ENCODE results near the gene MYPN. TPM values are rescaled to one million over a fixed set of nuclear protein-coding genes. Genes with fewer than 3 reads are reported as not detected.
"Not testable (repeated sequence)": the region's sequence is repeated elsewhere in the genome, so short reads cannot be mapped to it uniquely, and the experiment has no call there.

The MYPN gene
- total RNA-seq, 1 donor from 2014 or later, result 196 TPM

- no peak for DNase-seq (ENCODE audit: low spot score)
- intact Hi-C loops (cut with DNase I), result loop anchor here (2.0 to 5.0 kb wide), 3 partner anchors 45 to 298 kb away; no protein-coding TSS in a partner anchor
These were observed 46.4 kb downstream of the MYPN start for GRCh38 chr10:68155615-68156210.

- intact Hi-C loops (cut with DNase I), result loop anchor here (5.0 kb wide), 1 partner anchor 299 kb away; no protein-coding TSS in a partner anchor
- DNase-seq (ENCODE audit: low spot score), result no peak
These were observed 47.3 kb downstream of the MYPN start for GRCh38 chr10:68156373-68157185.

- intact Hi-C loops (cut with DNase I), result loop anchor here (5.0 kb wide), 1 partner anchor 300 kb away; no protein-coding TSS in a partner anchor
- DNase-seq (ENCODE audit: low spot score), result not testable (repeated sequence)
These were observed 48.2 kb downstream of the MYPN start for GRCh38 chr10:68157522-68157921.

GRCh38 chr10:68158031-68158430 lies 48.7 kb downstream of the MYPN start:
- intact Hi-C loops (cut with DNase I), result loop anchor here (5.0 kb wide), 1 partner anchor 301 kb away; no protein-coding TSS in a partner anchor
- DNase-seq (ENCODE audit: low spot score), result no peak

- intact Hi-C loops (cut with DNase I), result no loop called here
These were observed 54.4 kb downstream of the MYPN start for GRCh38 chr10:68163735-68164134.

GRCh38 chr10:68165643-68166042 lies 56.4 kb downstream of the MYPN start:
- no peak for DNase-seq (ENCODE audit: low spot score)
- intact Hi-C loops (cut with DNase I), result no loop called here

More at GRCh38 chr10:68163735-68164134, 54.4 kb downstream of the MYPN start:
- no peak for DNase-seq (ENCODE audit: low spot score)

GRCh38 chr10:68166871-68167585 lies 57.7 kb downstream of the MYPN start:
- intact Hi-C loops (cut with DNase I), result no loop called here

GRCh38 chr10:68167586-68168189 lies 58.4 kb downstream of the MYPN start:
- no peak for DNase-seq (ENCODE audit: low spot score)
- intact Hi-C loops (cut with DNase I), result no loop called here

More at GRCh38 chr10:68166871-68167585, 57.7 kb downstream of the MYPN start:
- no peak for DNase-seq (ENCODE audit: low spot score)

- intact Hi-C loops (cut with DNase I), result no loop called here
- DNase-seq (ENCODE audit: low spot score), result no peak
These were observed 62.3 kb downstream of the MYPN start for GRCh38 chr10:68171539-68172080.

GRCh38 chr10:68172324-68172723 lies 63.0 kb downstream of the MYPN start:
- intact Hi-C loops (cut with DNase I), result no loop called here
- DNase-seq (ENCODE audit: low spot score), result no peak

- intact Hi-C loops (cut with DNase I), result no loop called here
- DNase-seq (ENCODE audit: low spot score), result no peak
These were observed 66.7 kb downstream of the MYPN start for GRCh38 chr10:68175949-68176348.

- intact Hi-C loops (cut with DNase I), result no loop called here
- DNase-seq (ENCODE audit: low spot score), result no peak
These were observed 67.5 kb downstream of the MYPN start for GRCh38 chr10:68176797-68177196.

GRCh38 chr10:68178592-68178991 lies 69.3 kb downstream of the MYPN start:
- DNase-seq (ENCODE audit: low spot score), result no peak

GRCh38 chr10:68179016-68179415 lies 69.7 kb downstream of the MYPN start:
- DNase-seq (ENCODE audit: low spot score), result no peak

More at GRCh38 chr10:68178592-68178991, 69.3 kb downstream of the MYPN start:
- intact Hi-C loops (cut with DNase I), result no loop called here

GRCh38 chr10:68180490-68180889 lies 71.2 kb downstream of the MYPN start:
- intact Hi-C loops (cut with DNase I), result no loop called here
- no peak for DNase-seq (ENCODE audit: low spot score)

More at GRCh38 chr10:68179016-68179415, 69.7 kb downstream of the MYPN start:
- intact Hi-C loops (cut with DNase I), result no loop called here

- DNase-seq (ENCODE audit: low spot score), result no peak
These were observed 75.3 kb downstream of the MYPN start for GRCh38 chr10:68184546-68184945.

GRCh38 chr10:68185085-68185484 lies 75.8 kb downstream of the MYPN start:
- intact Hi-C loops (cut with DNase I), result no loop called here
- DNase-seq (ENCODE audit: low spot score), result no peak

More at GRCh38 chr10:68184546-68184945, 75.3 kb downstream of the MYPN start:
- intact Hi-C loops (cut with DNase I), result no loop called here

- intact Hi-C loops (cut with DNase I), result no loop called here
- no peak for DNase-seq (ENCODE audit: low spot score)
These were observed 79.5 kb downstream of the MYPN start for GRCh38 chr10:68188835-68189234.

GRCh38 chr10:68192113-68192512 lies 82.8 kb downstream of the MYPN start:
- no peak for DNase-seq (ENCODE audit: low spot score)
- intact Hi-C loops (cut with DNase I), result no loop called here
